ENCODE data around the gene ZNF746. TPM values are rescaled to one million over a fixed set of nuclear protein-coding genes. Genes with fewer than 3 reads are reported as not detected.
A peak's percentile ranks its signal among the peaks of the same experiment; 100 is the strongest.

Gene ZNF746
- total and polyA plus RNA-seq, 9 of the 15 experiments (the other 6 are each of a cell fraction or from before 2014, with no cell fraction given) = 1.7 to 31.6 (median 13.3) TPM

- TF ChIP-seq ETV5 (CRISPR knock-in tag; IDR thresholded peaks at IDR 0.05; ENCODE audit: low read depth) (no peak; the same call in 1 of the 2 replicates), ZKSCAN3 (CRISPR knock-in tag; IDR thresholded peaks at IDR 0.05) (no peak), BRF1 (IDR thresholded peaks at IDR 0.05; ENCODE audit: borderline replicate concordance, extremely low read depth, insufficient read length) (no peak), MTF1 (CRISPR knock-in tag; IDR thresholded peaks at IDR 0.05; ENCODE audit: borderline replicate concordance) (no peak), ZNF217 (CRISPR knock-in tag; IDR thresholded peaks at IDR 0.05) (no peak), THAP12 (CRISPR knock-in tag; IDR thresholded peaks at IDR 0.05) (peak; percentile 94), TCF7L2 (IDR thresholded peaks at IDR 0.05; ENCODE audit: low read depth, low read length) (no peak), XRCC4 (IDR thresholded peaks at IDR 0.05; ENCODE audit: extremely low read depth, insufficient read depth, insufficient read length) (no peak), ZNF445 (CRISPR knock-in tag; IDR thresholded peaks at IDR 0.05; ENCODE audit: low read depth) (no peak), C11orf30 (IDR thresholded peaks at IDR 0.05; ENCODE audit: low read depth) (no peak), POLR3A (IDR thresholded peaks at IDR 0.05; ENCODE audit: borderline replicate concordance, extremely low read depth, insufficient read depth, insufficient read length) (no peak), DNMT1 (IDR thresholded peaks at IDR 0.05) (no peak), HNRNPUL1 (IDR thresholded peaks at IDR 0.05; ENCODE audit: low read length) (no peak), CXXC5 (CRISPR knock-in tag; IDR thresholded peaks at IDR 0.05) (peak; percentile 96), KDM1A (IDR thresholded peaks at IDR 0.05) (no peak), PRMT5 (CRISPR knock-in tag; IDR thresholded peaks at IDR 0.05) (no peak), E2F3 (CRISPR knock-in tag; IDR thresholded peaks at IDR 0.05) (no peak), ZNF740 (CRISPR knock-in tag; IDR thresholded peaks at IDR 0.05) (no peak), ZNF740 (tag; IDR thresholded peaks at IDR 0.05) (no peak), NR4A1 (CRISPR knock-in tag; IDR thresholded peaks at IDR 0.05) (no peak), NR4A1 (tag; IDR thresholded peaks at IDR 0.05) (no peak), CHD1 (IDR thresholded peaks at IDR 0.05; ENCODE audit: low read length) (no peak), SIRT6 (IDR thresholded peaks at IDR 0.05; ENCODE audit: low read depth, low read length) (no peak), RBFOX2 (IDR thresholded peaks at IDR 0.05; ENCODE audit: low read depth, low read length) (peak; percentile 78), SMAD1 (IDR thresholded peaks at IDR 0.05; ENCODE audit: low read depth, low read length, partially characterized antibody) (no peak), ZKSCAN8 (CRISPR knock-in tag; IDR thresholded peaks at IDR 0.05) (no peak)
Observed at GRCh38 chr7:149497467-149498261, at the start of gene ZNF746 (continued).

Data from K562 (cell line).